GM18858 (cell line): ENCODE results near the gene FBXO44.

Experiments used
- ATAC-seq: cut with Tn5 transposase; IDR thresholded peaks from one replicate; pipeline ENCODE4 v1.9.1; 2021; ENCODE audit not compliant: unreplicated experiment

FBXO44 gene

GRCh38 chr1:11657654-11658053 lies 3.0 kb downstream of the FBXO44 start:
- ATAC-seq, result no peak

- no peak for ATAC-seq
Observed at GRCh38 chr1:11658542-11658941, 3.9 kb downstream of the FBXO44 start.

- no peak for ATAC-seq
Observed at GRCh38 chr1:11659748-11660147, 5.1 kb downstream of the FBXO44 start.

- ATAC-seq, result no peak
Observed at GRCh38 chr1:11661103-11661502, 6.4 kb downstream of the FBXO44 start.

GRCh38 chr1:11664336-11665065 lies 9.8 kb downstream of the FBXO44 start:
- peak; percentile 22 for ATAC-seq

- ATAC-seq, result no peak
Observed at GRCh38 chr1:11668516-11668915, 13.8 kb downstream of the FBXO44 start.

- no peak for ATAC-seq
Observed at GRCh38 chr1:11670747-11671146, 16.1 kb downstream of the FBXO44 start.

GRCh38 chr1:11671205-11671543 lies 16.5 kb downstream of the FBXO44 start:
- ATAC-seq, result no peak

GRCh38 chr1:11671544-11672286 lies 17.0 kb downstream of the FBXO44 start:
- no peak for ATAC-seq

- ATAC-seq, result no peak
Observed at GRCh38 chr1:11673089-11673769, 18.6 kb downstream of the FBXO44 start.

- no peak for ATAC-seq
Observed at GRCh38 chr1:11674488-11674887, 19.8 kb downstream of the FBXO44 start.

GRCh38 chr1:11675325-11675724 lies 20.6 kb downstream of the FBXO44 start:
- no peak for ATAC-seq

- ATAC-seq, result no peak
Observed at GRCh38 chr1:11676386-11677103, 21.9 kb downstream of the FBXO44 start.

GRCh38 chr1:11678442-11678841 lies 23.8 kb downstream of the FBXO44 start:
- ATAC-seq, result no peak

GRCh38 chr1:11680270-11681070 lies 25.8 kb downstream of the FBXO44 start:
- peak; percentile 22 for ATAC-seq

GRCh38 chr1:11681071-11681771 lies 26.5 kb downstream of the FBXO44 start, which contains the start of gene MAD2L2:
TSS of gene MAD2L2 (minus strand) at chr1:11681148. CDS start at chr1:11680601, 547 bp downstream.
- peak; percentile 46 for ATAC-seq

GRCh38 chr1:11682287-11682771 lies 27.7 kb downstream of the FBXO44 start:
- ATAC-seq, result no peak

- no peak for ATAC-seq
Observed at GRCh38 chr1:11682799-11683198, 28.1 kb downstream of the FBXO44 start.

GRCh38 chr1:11684070-11684469 lies 29.4 kb downstream of the FBXO44 start:
- ATAC-seq, result no peak
